ENCODE data around the gene TUT1. TPM values are rescaled to one million over a fixed set of nuclear protein-coding genes. Genes with fewer than 3 reads are reported as not detected.
A peak's percentile ranks its signal among the peaks of the same experiment; 100 is the strongest.

The TUT1 gene
- total and polyA plus RNA-seq, 12 donors, result 7.0 to 67.6 (median 15.5) TPM

- Histone ChIP-seq H3K36me3 (replicated peaks in 1 of 2) (peaks cover 0 to 51% of the 10 kb centered on the region in 2 donors), H3K27ac (no peak overlapping the region)
- intact Hi-C loops (cut with DNase I), result no loop called here
These were observed 3.8 kb upstream of the TUT1 start for GRCh38 chr11:62595124-62595523.

GRCh38 chr11:62593434-62594044 is 2.2 kb upstream of the TUT1 start:
- intact Hi-C loops (cut with DNase I), result no loop called here
- Histone ChIP-seq H3K27me3 (no peaks in the 10 kb centered on the region), H3K4me1 (replicated peaks in 1 of 2) (peaks cover 10 to 30% of the 10 kb centered on the region in 2 donors), H3K9me3 (replicated peaks in 1 of 3) (no peaks in the 10 kb centered on the region), H3K4me3 (no peak overlapping the region), H3K27ac (peak overlapping the region in 2 of 5 donors; percentile 3 to 84), H3K36me3 (replicated peaks in 1 of 2) (peaks cover 0 to 56% of the 10 kb centered on the region in 2 donors)
- peak; percentile 70 to 93 (median 87) for DNase-seq
- peak; percentile 36 to 60 (median 55) for TF ChIP-seq CTCF (IDR thresholded peaks at IDR 0.05)
- TF ChIP-seq POLR2A (IDR thresholded peaks at IDR 0.05), result no peak
- whole genome bisulfite sequencing, 4 donors, result 55 to 60% (median 56%) methylated on average over 13 of the region's 13 CpGs

More at GRCh38 chr11:62595124-62595523, 3.8 kb upstream of the TUT1 start:
- WGBS, 4 donors, result 74 to 93% (median 88%) methylated on average over 8 of the region's 8 CpGs
- Histone ChIP-seq H3K27me3 (no peaks in the 10 kb centered on the region), H3K4me1 (replicated peaks in 1 of 2) (peaks cover 24 to 42% of the 10 kb centered on the region in 2 donors), H3K9me3 (replicated peaks in 1 of 3) (no peaks in the 10 kb centered on the region), H3K4me3 (no peak overlapping the region)
- no peak for DNase-seq
- no peak for TF ChIP-seq CTCF (IDR thresholded peaks at IDR 0.05)
- no peak for TF ChIP-seq POLR2A (IDR thresholded peaks at IDR 0.05)

GRCh38 chr11:62592989-62593421 is 1.7 kb upstream of the TUT1 start:
- Histone ChIP-seq H3K4me1 (replicated peaks in 1 of 2) (peaks cover 9 to 26% of the 10 kb centered on the region in 2 donors), H3K36me3 (replicated peaks in 1 of 2) (peaks cover 0 to 56% of the 10 kb centered on the region in 2 donors), H3K27ac (peak overlapping the region in 3 of 5 donors; percentile 84 to 96 (median 95)), H3K9me3 (replicated peaks in 1 of 3) (no peaks in the 10 kb centered on the region), H3K4me3 (no peak overlapping the region), H3K27me3 (no peaks in the 10 kb centered on the region)
- TF ChIP-seq POLR2A (IDR thresholded peaks at IDR 0.05) (no peak), CTCF (IDR thresholded peaks at IDR 0.05) (no peak)
- intact Hi-C loops (cut with DNase I), result no loop called here
- DNase-seq, result no peak
- 63 to 73% (median 68%) methylated on average over 8 of the region's 8 CpGs for WGBS, 4 donors

GRCh38 chr11:62592146-62592815 is 958 bp upstream of the TUT1 start:
- peak in 2 of 7 donors; percentile 46 to 48 for DNase-seq
- peak overlapping the region; percentile 84 to 96 (median 95) for H3K27ac ChIP-seq
- H3K36me3 ChIP-seq (replicated peaks in 1 of 2), result peaks cover 0 to 56% of the 10 kb centered on the region in 2 donors
- H3K27me3 ChIP-seq, result no peaks in the 10 kb centered on the region
- WGBS, 4 donors, result 7 to 13% (median 9%) methylated on average over 9 to 17 of the region's 17 CpGs
- TF ChIP-seq POLR2A (IDR thresholded peaks at IDR 0.05), result no peak
- TF ChIP-seq CTCF (IDR thresholded peaks at IDR 0.05), result no peak
- intact Hi-C loops (cut with DNase I), result no loop called here
- H3K9me3 ChIP-seq (replicated peaks in 1 of 3), result no peaks in the 10 kb centered on the region
- peak overlapping the region in 2 of 4 donors; percentile 33 to 53 for H3K4me3 ChIP-seq
- peaks cover 9 to 26% of the 10 kb centered on the region in 2 donors for H3K4me1 ChIP-seq (replicated peaks in 1 of 2)
